Fibroblast of villous mesenchyme (primary cell): ENCODE data around the gene INTS2. TPM values are rescaled to one million over a fixed set of nuclear protein-coding genes. Genes with fewer than 3 reads are reported as not detected.

Experiments used
- DNase-seq: peaks from one replicate; pipeline ENCODE4 v3.0.0-alpha.2; 2010; ENCODE audit warnings: low read depth
- H3K4me3 ChIP-seq: 2 replicates; pipeline ENCODE4 v1.5.1; 2011; ENCODE audit warnings: low read depth, mild to moderate bottlenecking, low read length
- CTCF ChIP-seq: IDR thresholded peaks from 2 replicates; pipeline ENCODE4 v1.5.1; 2012; ENCODE audit warnings: low read depth, mild to moderate bottlenecking, low read length; ENCODE audit not compliant: insufficient read depth
- total RNA-seq: library from RNA; depleted of rRNA; stranded (reverse); fragments of >200 nt; gene quantifications from 2 replicates; pipeline ENCODE4 v1.2.3, GENCODE V29; 2012

The INTS2 gene
- total RNA-seq, 1 donor = 17.7 TPM

- no peak for DNase-seq
- no peak overlapping the region for H3K4me3 ChIP-seq
- no peak for TF ChIP-seq CTCF
Observed at GRCh38 chr17:61967729-61968128, 39.9 kb upstream of the INTS2 start.

- no peak for DNase-seq
- H3K4me3 ChIP-seq = no peak overlapping the region
- TF ChIP-seq CTCF = no peak
Observed at GRCh38 chr17:61966191-61966590, 38.4 kb upstream of the INTS2 start.

GRCh38 chr17:61955619-61956018 is 27.8 kb upstream of the INTS2 start:
- no peak for DNase-seq
- no peak for TF ChIP-seq CTCF
- H3K4me3 ChIP-seq = no peak overlapping the region

GRCh38 chr17:61947367-61948078 is 19.7 kb upstream of the INTS2 start:
- no peak for TF ChIP-seq CTCF
- no peak overlapping the region for H3K4me3 ChIP-seq
- DNase-seq = no peak

GRCh38 chr17:61946359-61946758 is 18.6 kb upstream of the INTS2 start:
- H3K4me3 ChIP-seq = no peak overlapping the region
- TF ChIP-seq CTCF = no peak
- no peak for DNase-seq

GRCh38 chr17:61943117-61943516 is 15.3 kb upstream of the INTS2 start:
- H3K4me3 ChIP-seq = no peak overlapping the region
- no peak for DNase-seq
- no peak for TF ChIP-seq CTCF

GRCh38 chr17:61942085-61942484 is 14.3 kb upstream of the INTS2 start:
- no peak overlapping the region for H3K4me3 ChIP-seq
- no peak for DNase-seq
- TF ChIP-seq CTCF = no peak
